ENCODE data around the gene CELA2A. TPM values are rescaled to one million over a fixed set of nuclear protein-coding genes. Genes with fewer than 3 reads are reported as not detected.

Gene CELA2A
- total and polyA plus RNA-seq, 7 donors, result 0.10 to 2.1 TPM; not detected in 5

DNA sequence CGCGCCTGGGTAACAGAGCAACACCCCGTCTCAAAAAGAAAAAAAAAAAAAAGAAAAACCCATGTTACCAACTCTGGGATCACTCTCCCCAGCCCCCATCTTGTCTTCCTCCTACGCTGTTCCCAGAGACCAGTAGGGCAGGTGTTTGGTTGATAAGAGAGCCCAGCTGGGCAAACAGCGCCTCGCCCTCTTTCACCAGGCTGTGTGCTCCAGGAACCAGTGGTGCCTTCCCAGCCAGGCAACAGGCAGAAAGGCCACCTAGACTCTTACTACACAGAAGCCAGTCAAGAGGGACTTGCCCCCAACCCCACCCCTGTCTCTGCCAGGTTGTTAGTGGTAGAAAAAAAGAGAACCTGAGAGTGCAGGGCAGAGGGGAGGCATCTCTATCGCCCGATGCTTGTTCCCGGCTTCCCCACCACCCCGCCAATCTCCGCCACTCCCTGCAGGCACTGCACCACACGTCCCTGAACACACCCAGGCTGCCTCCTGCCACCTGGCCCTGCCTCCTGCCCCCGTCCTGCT is 32.3 kb upstream of the CELA2A start:
- peak in 1 of 2 donors; percentile 22 for DNase-seq
- no peaks in the 10 kb centered on the region for H3K4me1 ChIP-seq
- WGBS, 3 donors, result 86 to 90% (median 87%) methylated on average over 12 to 13 of the region's 13 CpGs

DNA sequence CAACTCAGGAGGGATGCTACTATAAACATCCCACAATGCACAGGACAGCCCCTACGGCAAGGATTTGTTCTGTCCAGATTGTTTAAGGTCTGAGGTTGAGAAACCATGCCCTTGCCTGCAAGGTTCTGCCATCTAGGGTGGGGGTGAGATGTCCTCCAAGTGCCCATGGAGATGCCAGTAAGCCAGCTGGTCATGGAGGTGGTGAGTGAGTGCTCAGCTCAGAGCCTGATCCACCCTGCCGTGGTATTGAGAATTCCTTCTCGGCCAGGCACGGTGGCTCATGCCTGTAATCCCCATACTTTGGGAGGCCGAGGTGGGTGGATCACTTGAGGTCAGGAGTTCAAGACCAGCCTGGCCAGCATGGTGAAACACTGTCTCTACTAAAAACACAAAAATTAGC is 31.6 kb upstream of the CELA2A start:
- Histone ChIP-seq H3K27ac (no peak overlapping the region), H3K4me1 (no peaks in the 10 kb centered on the region), H3K4me3 (no peak overlapping the region), H3K27me3 (ENCODE audit: insufficient read depth in 3 of 3, low read length in 2 of 3) (peaks cover 0 to 1% (median 0%) of the 10 kb centered on the region in 3 donors), H3K36me3 (ENCODE audit: insufficient read depth in 1 of 2, low read depth in 1 of 2) (no peaks in the 10 kb centered on the region), H3K9me3 (no peaks in the 10 kb centered on the region)
- 56 to 74% (median 65%) methylated on average over 5 of the region's 5 CpGs for WGBS, 3 donors
- TF ChIP-seq, protein P1, sequence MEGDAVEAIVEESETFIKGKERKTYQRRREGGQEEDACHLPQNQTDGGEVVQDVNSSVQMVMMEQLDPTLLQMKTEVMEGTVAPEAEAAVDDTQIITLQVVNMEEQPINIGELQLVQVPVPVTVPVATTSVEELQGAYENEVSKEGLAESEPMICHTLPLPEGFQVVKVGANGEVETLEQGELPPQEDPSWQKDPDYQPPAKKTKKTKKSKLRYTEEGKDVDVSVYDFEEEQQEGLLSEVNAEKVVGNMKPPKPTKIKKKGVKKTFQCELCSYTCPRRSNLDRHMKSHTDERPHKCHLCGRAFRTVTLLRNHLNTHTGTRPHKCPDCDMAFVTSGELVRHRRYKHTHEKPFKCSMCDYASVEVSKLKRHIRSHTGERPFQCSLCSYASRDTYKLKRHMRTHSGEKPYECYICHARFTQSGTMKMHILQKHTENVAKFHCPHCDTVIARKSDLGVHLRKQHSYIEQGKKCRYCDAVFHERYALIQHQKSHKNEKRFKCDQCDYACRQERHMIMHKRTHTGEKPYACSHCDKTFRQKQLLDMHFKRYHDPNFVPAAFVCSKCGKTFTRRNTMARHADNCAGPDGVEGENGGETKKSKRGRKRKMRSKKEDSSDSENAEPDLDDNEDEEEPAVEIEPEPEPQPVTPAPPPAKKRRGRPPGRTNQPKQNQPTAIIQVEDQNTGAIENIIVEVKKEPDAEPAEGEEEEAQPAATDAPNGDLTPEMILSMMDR (IDR thresholded peaks at IDR 0.05), result no peak
- DNase-seq (peak in 1 of 2 donors; percentile 19), ATAC-seq (no peak)
- intact Hi-C loops (cut with DNase I), result no loop called here

More for the DNA sequence above, 32.3 kb upstream of the CELA2A start:
- no peaks in the 10 kb centered on the region for H3K9me3 ChIP-seq
- peaks cover 0 to 1% (median 0%) of the 10 kb centered on the region in 3 donors for H3K27me3 ChIP-seq (ENCODE audit: insufficient read depth in 3 of 3, low read length in 2 of 3)
- TF ChIP-seq, protein P1 (IDR thresholded peaks at IDR 0.05), result no peak
- intact Hi-C loops (cut with DNase I), result no loop called here
- H3K36me3 ChIP-seq (ENCODE audit: insufficient read depth in 1 of 2, low read depth in 1 of 2), result no peaks in the 10 kb centered on the region
- no peak for ATAC-seq
- no peak overlapping the region for H3K4me3 ChIP-seq
- H3K27ac ChIP-seq, result no peak overlapping the region

DNA sequence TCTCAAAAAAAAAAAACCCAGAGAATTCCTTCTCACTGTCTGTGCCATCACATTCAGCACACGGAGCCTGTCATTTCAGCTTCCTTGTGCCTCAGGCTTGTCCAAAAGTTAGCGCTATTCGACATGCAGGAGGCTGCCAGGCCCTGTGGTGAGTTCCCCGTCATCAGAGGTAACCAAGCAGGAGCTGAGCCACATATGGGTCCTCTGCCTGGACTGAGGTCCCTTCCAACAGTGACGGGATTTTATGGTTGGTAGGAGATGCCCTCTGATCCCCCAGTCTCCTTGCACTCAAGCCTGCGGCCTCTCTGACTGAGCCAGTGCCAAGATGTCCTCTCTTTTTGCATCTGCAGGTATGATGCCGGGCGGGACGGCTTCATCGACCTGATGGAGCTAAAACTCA is 31.0 kb upstream of the CELA2A start:
- WGBS, 3 donors, result 92 to 95% (median 93%) methylated on average over 10 of the region's 10 CpGs
- intact Hi-C loops (cut with DNase I), result no loop called here
- no peak overlapping the region for H3K27ac ChIP-seq
- H3K9me3 ChIP-seq, result no peaks in the 10 kb centered on the region
- DNase-seq (no peak), ATAC-seq (no peak)
- H3K4me1 ChIP-seq, result no peaks in the 10 kb centered on the region
- H3K4me3 ChIP-seq, result no peak overlapping the region
- no peaks in the 10 kb centered on the region for H3K36me3 ChIP-seq (ENCODE audit: insufficient read depth in 1 of 2, low read depth in 1 of 2)
- H3K27me3 ChIP-seq (ENCODE audit: insufficient read depth in 3 of 3, low read length in 2 of 3), result peaks cover 0 to 1% (median 0%) of the 10 kb centered on the region in 3 donors
- TF ChIP-seq, protein P1 (IDR thresholded peaks at IDR 0.05), result no peak

DNA sequence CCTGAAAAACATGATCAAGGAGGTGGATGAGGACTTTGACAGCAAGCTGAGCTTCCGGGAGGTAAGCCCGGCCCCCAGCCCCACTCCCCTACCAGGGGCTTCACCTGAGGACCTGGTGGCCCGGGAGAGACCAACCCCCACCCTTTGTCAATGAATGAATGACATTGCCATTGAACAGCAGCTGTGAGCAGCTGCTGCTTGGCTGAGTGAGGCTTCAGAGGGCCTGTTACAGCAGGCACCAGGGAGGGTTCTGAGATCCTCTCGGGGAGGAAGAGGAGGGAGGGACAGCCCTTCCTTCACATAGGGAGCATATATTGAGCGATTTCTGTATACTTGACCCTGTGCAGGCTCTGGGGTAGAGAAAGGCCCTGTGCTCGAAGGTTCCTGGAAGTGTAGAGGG is 30.6 kb upstream of the CELA2A start:
- Histone ChIP-seq H3K4me1 (no peaks in the 10 kb centered on the region), H3K27ac (no peak overlapping the region), H3K27me3 (ENCODE audit: insufficient read depth in 3 of 3, low read length in 2 of 3) (peaks cover 0 to 1% (median 0%) of the 10 kb centered on the region in 3 donors), H3K9me3 (no peaks in the 10 kb centered on the region), H3K4me3 (no peak overlapping the region), H3K36me3 (ENCODE audit: insufficient read depth in 1 of 2, low read depth in 1 of 2) (no peaks in the 10 kb centered on the region)
- intact Hi-C loops (cut with DNase I), result no loop called here
- TF ChIP-seq, protein P1 (IDR thresholded peaks at IDR 0.05), result no peak
- 63 to 70% (median 67%) methylated on average over 6 of the region's 6 CpGs for WGBS, 3 donors
- ATAC-seq, result no peak
- DNase-seq, result peak in 1 of 2 donors; percentile 24
